ENCODE results near the gene ABCC8. TPM values are rescaled to one million over a fixed set of nuclear protein-coding genes. Genes with fewer than 3 reads are reported as not detected.

Gene ABCC8
- total and polyA plus RNA-seq, 2 of the 8 experiments (the other 6 are each of a cell fraction or from before 2014, with no cell fraction given) = 3.7 to 4.9 TPM

DNA sequence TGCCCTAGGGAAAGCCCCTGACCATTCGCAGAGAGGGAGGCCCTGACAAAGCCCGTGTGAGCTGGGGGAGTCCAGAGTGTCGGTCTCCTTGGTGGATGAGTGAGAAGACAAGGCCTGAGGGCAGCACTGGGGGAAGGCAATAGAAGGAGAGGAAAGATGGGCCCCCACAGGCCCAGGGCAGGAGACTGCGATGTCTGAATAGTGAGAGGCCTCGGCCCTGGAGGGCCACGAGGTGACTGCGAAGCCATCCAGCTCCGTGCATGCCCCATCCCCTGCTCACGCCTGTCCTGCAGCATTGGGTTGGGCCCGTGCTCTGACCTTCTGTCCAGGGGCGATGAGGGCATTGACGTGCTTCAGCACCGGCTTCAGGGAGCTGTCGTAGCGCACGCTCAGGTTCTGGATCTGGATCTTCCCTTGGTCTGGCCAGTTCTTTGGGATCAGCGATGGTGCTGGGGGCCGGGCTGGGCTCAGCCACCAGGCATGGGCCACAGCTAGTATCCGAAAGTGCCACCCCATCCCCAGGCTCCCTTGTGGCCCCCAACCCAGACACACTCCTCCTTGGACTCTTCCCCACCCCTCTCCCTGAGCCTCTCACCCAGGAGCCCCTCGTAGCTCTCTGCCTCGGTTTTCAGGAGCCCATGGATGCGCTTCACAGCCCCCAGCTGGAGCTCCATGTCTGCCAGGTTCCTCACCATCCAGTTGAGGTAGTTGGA lies 79.9 kb downstream of the ABCC8 start (continued):
- TF ChIP-seq BRCA1 (IDR thresholded peaks at IDR 0.05; ENCODE audit: low read depth, low read length) (no peak), JUN (IDR thresholded peaks at IDR 0.05; ENCODE audit: low read depth, low read length) (no peak), CHD2 (IDR thresholded peaks at IDR 0.05; ENCODE audit: low read length) (no peak), NANOG (IDR thresholded peaks at IDR 0.05; ENCODE audit: insufficient read depth, low read depth, low read length, poor library complexity, severe bottlenecking) (no peak), POLR2AphosphoS5 (IDR thresholded peaks at IDR 0.05; ENCODE audit: low read depth, low read length) (no peak)
